K562 (cell line): Measurements from ENCODE around the gene KPNA1. TPM values are rescaled to one million over a fixed set of nuclear protein-coding genes. Genes with fewer than 3 reads are reported as not detected.

Experiments
- BACH1 ChIP-seq: fragments of 200-800 bp; sonication (Bioruptor generic); IDR thresholded peaks from 2 replicates; pipeline ENCODE4 v1.6.1; 2016; ENCODE audit warnings: missing genetic modification characterization, missing compliant biosample characterization
- EHMT2 ChIP-seq: fragments of 450-650 bp; IDR thresholded peaks from 2 replicates; pipeline ENCODE4 v1.6.1; 2018; ENCODE audit warnings: antibody characterized with exemption
- NFYB ChIP-seq: IDR thresholded peaks from 2 replicates; pipeline ENCODE4 v1.6.1; 2011; ENCODE audit warnings: mild to moderate bottlenecking, moderate library complexity; ENCODE audit not compliant: insufficient read length; ENCODE audit errors: extremely low read depth
- NONO ChIP-seq, 2 experiments: fragments of 200-400 bp in 1 of 2; fragments of 450-650 bp in 1 of 2; formaldehyde crosslinking in 1 of 2; IDR thresholded peaks; 2 replicates each; pipeline ENCODE4 v1.6.1; 2017; ENCODE audit warnings: low read depth in 2 of 2, mild to moderate bottlenecking in 2 of 2, moderate library complexity in 2 of 2, low read length in 1 of 2
- polyA plus RNA-seq, 8 experiments: library from polyadenylated mRNA; depleted of rRNA in 4 of 8; stranded (reverse) in 5 of 8; unstranded in 3 of 8; fragments of >200 nt; fragmentation: Nextera tagmentation in 2 of 8; fragmentation: Illumina TruSeq in 1 of 8; extraction: Ambion mirVana in 2 of 8; extraction: Trizol in 1 of 8; gene quantifications; 2 replicates each; pipeline versions ENCODE4 v1.2.1 to v1.2.3, GENCODE V29; 2011 to 2014; ENCODE audit warnings: inconsistent platforms in 1 of 8, missing spikeins in 1 of 8
- total RNA-seq, 7 experiments: library from RNA; depleted of rRNA in 6 of 7; stranded (reverse); fragments of >200 nt in 6 of 7; fragmentation: Illumina TruSeq in 2 of 7; extraction: Trizol in 2 of 7; gene quantifications; 2 replicates each; pipeline versions ENCODE4 v1.2.1 to v1.2.3, GENCODE V29; 2011 to 2021; ENCODE audit warnings: low replicate concordance in 1 of 7
- TF ChIP-seq, protein P1 (sequence below), 2 experiments: fragments of 450-650 bp in 1 of 2; sonication (generic) in 1 of 2; formaldehyde crosslinking in 1 of 2; IDR thresholded peaks in 1 of 2; conservative IDR thresholded peaks in 1 of 2; 2 replicates each; pipeline versions ENCODE4 v1.6.1 to v1.8.1; 2016 to 2023; ENCODE audit warnings: mild to moderate bottlenecking in 2 of 2, moderate library complexity in 2 of 2, inconsistent platforms in 1 of 2, missing genetic modification reagents in 1 of 2
- TF ChIP-seq, protein P2 (sequence below), 2 experiments: fragments of 450-650 bp in 1 of 2; IDR thresholded peaks; 2 replicates each; pipeline ENCODE4 v1.6.1; 2011 to 2017; ENCODE audit warnings: low read depth in 2 of 2, antibody characterized with exemption in 1 of 2, borderline replicate concordance in 1 of 2, low read length in 1 of 2, mild to moderate bottlenecking in 1 of 2, mixed read lengths in 1 of 2; ENCODE audit not compliant: control insufficient read depth in 1 of 2
- TF ChIP-seq, protein P3 (sequence below), 2 experiments: fragments of 450-650 bp; conservative IDR thresholded peaks; 2 replicates each; pipeline ENCODE4 v1.6.1; 2017; ENCODE audit warnings: mild to moderate bottlenecking in 2 of 2, moderate library complexity in 2 of 2

The KPNA1 gene
- total and polyA plus RNA-seq, 9 of the 15 experiments (the other 6 are each of a cell fraction or from before 2014, with no cell fraction given) = 9.3 to 53.8 (median 33.5) TPM

DNA sequence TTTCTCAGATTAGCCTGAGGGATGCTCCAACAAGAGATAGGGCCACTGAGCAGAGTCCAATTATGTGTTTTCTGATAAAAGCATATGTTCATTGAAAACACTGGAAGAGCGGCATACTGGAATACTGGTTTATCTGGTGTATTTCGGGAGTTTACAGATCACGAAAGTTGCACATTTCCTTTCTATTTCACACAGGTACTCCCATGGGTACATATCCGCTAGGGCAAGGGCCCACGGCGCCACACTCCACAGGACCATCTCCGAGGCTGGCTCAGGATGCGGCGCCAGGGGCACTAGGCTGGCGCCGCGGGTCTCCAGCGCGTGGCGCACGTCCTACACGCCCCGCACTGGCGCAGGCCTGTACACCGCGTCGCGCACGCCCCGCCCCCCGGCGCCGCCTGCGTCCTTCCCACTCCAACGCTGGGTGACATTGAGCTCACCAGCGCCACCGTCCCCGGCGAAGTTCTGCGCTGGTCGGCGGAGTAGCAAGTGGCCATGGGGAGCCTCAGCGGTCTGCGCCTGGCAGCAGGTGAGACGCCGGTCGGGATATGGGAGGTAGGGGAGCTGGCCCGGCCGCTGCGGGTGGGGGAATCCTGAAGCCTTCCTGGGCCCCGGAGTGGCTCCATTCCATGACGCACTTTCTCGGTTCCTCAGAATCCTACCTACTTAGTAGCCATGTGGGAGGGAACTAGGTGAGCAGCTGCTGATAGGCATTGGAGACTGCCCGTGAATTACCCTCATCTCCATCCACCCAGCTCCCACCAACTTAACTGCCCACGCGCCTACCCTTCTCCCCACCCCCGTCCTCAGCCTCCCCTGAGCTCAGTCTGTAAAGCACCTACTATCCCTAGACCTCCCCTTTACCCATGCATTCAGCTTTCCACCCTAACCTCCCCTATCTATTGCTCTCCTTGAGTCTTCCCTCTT, 130.7 kb downstream of the KPNA1 start, which contains the start of gene FAM162A (continued):
- TF ChIP-seq, protein P1, sequence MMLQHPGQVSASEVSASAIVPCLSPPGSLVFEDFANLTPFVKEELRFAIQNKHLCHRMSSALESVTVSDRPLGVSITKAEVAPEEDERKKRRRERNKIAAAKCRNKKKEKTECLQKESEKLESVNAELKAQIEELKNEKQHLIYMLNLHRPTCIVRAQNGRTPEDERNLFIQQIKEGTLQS (IDR thresholded peaks at IDR 0.05) = no peak
- TF ChIP-seq, protein P1 (CRISPR knock-in tag; conservative IDR thresholded peaks at IDR 0.05) = no peak
- TF ChIP-seq NFYB (no peak), EHMT2 (no peak), BACH1 (no peak), NONO (IDR thresholded peaks at IDR 0.05; ENCODE audit: low read depth in 2 of 2, low read length in 1 of 2) (0 out of 4 replicates have a peak, but pooled peaks of 1 of the 2 experiments have one; percentile 15)
- TF ChIP-seq, protein P2, sequence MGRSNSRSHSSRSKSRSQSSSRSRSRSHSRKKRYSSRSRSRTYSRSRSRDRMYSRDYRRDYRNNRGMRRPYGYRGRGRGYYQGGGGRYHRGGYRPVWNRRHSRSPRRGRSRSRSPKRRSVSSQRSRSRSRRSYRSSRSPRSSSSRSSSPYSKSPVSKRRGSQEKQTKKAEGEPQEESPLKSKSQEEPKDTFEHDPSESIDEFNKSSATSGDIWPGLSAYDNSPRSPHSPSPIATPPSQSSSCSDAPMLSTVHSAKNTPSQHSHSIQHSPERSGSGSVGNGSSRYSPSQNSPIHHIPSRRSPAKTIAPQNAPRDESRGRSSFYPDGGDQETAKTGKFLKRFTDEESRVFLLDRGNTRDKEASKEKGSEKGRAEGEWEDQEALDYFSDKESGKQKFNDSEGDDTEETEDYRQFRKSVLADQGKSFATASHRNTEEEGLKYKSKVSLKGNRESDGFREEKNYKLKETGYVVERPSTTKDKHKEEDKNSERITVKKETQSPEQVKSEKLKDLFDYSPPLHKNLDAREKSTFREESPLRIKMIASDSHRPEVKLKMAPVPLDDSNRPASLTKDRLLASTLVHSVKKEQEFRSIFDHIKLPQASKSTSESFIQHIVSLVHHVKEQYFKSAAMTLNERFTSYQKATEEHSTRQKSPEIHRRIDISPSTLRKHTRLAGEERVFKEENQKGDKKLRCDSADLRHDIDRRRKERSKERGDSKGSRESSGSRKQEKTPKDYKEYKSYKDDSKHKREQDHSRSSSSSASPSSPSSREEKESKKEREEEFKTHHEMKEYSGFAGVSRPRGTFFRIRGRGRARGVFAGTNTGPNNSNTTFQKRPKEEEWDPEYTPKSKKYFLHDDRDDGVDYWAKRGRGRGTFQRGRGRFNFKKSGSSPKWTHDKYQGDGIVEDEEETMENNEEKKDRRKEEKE (IDR thresholded peaks at IDR 0.05; ENCODE audit: borderline replicate concordance in 1 of 2, control insufficient read depth in 1 of 2, low read depth in 2 of 2, low read length in 1 of 2) = no peak
- TF ChIP-seq, protein P3, sequence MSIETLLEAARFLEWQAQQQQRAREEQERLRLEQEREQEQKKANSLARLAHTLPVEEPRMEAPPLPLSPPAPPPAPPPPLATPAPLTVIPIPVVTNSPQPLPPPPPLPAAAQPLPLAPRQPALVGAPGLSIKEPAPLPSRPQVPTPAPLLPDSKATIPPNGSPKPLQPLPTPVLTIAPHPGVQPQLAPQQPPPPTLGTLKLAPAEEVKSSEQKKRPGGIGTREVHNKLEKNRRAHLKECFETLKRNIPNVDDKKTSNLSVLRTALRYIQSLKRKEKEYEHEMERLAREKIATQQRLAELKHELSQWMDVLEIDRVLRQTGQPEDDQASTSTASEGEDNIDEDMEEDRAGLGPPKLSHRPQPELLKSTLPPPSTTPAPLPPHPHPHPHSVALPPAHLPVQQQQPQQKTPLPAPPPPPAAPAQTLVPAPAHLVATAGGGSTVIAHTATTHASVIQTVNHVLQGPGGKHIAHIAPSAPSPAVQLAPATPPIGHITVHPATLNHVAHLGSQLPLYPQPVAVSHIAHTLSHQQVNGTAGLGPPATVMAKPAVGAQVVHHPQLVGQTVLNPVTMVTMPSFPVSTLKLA (conservative IDR thresholded peaks at IDR 0.05) = peak; percentile 81 to 90
